Smooth muscle cell (in vitro differentiated cells): Measurements from ENCODE around the gene DPYD. TPM values are rescaled to one million over a fixed set of nuclear protein-coding genes. Genes with fewer than 3 reads are reported as not detected.

ENCODE experiments used
- DNase-seq: peaks from one replicate; lab custom pipeline; 2025; ENCODE audit not compliant: unreplicated experiment; lab: John Stamatoyannopoulos, UW
- H2AFZ ChIP-seq: fragments of 200-600 bp; sonication (generic); 2 replicates; pipeline ENCODE4 v1.6.0; 2016; ENCODE audit warnings: antibody characterized with exemption, low read depth, mild to moderate bottlenecking
- H3F3A ChIP-seq: fragments of 200-600 bp; sonication (generic); 2 replicates; pipeline ENCODE4 v1.6.0; 2017; ENCODE audit warnings: antibody characterized with exemption, low read depth
- H3K27ac ChIP-seq: fragments of 200-600 bp; sonication (generic); 2 replicates; pipeline ENCODE4 v1.5.1; 2016; ENCODE audit warnings: low read depth, mild to moderate bottlenecking
- H3K27me3 ChIP-seq: fragments of 200-600 bp; sonication (generic); 2 replicates; pipeline ENCODE4 v1.6.1; 2016; ENCODE audit warnings: low read depth, mild to moderate bottlenecking
- H3K36me3 ChIP-seq: fragments of 200-600 bp; sonication (generic); 2 replicates; pipeline ENCODE4 v1.5.1; 2016; ENCODE audit warnings: low read depth
- H3K4me1 ChIP-seq: fragments of 200-600 bp; sonication (generic); 2 replicates; pipeline ENCODE4 v1.5.1; 2016; ENCODE audit warnings: low read depth
- H3K4me2 ChIP-seq: fragments of 200-600 bp; sonication (generic); 2 replicates; pipeline ENCODE4 v1.6.0; 2016; ENCODE audit warnings: mild to moderate bottlenecking
- H3K4me3 ChIP-seq: fragments of 200-600 bp; sonication (generic); 2 replicates; pipeline ENCODE4 v1.5.1; 2016; ENCODE audit warnings: mild to moderate bottlenecking
- H3K79me2 ChIP-seq: fragments of 200-600 bp; sonication (generic); 2 replicates; pipeline ENCODE4 v1.6.0; 2016; ENCODE audit warnings: low read depth, mild to moderate bottlenecking
- H3K9ac ChIP-seq: fragments of 200-600 bp; sonication (generic); 2 replicates; pipeline ENCODE4 v1.6.0; 2016; ENCODE audit warnings: low read depth
- H3K9me3 ChIP-seq: fragments of 200-600 bp; sonication (generic); replicated peaks from 2 replicates; pipeline ENCODE4 v1.5.1; 2016; ENCODE audit warnings: low read depth
- H4K20me1 ChIP-seq: fragments of 200-600 bp; sonication (generic); 2 replicates; pipeline ENCODE4 v1.6.0; 2016; ENCODE audit warnings: low read depth
- CTCF ChIP-seq: fragments of 200-600 bp; sonication (generic); IDR thresholded peaks from 2 replicates; pipeline ENCODE4 v1.5.1; 2017; ENCODE audit warnings: borderline replicate concordance, mild to moderate bottlenecking, antibody characterized with exemption; ENCODE audit not compliant: insufficient read depth, poor library complexity, severe bottlenecking
- WGBS: methylation state at CpG from one replicate; pipeline ENCODE4 v1.1.7; 2016; ENCODE audit warnings: low lambda C conversion rate; 5-methylcytosine and 5-hydroxymethylcytosine counted together
- polyA plus RNA-seq: library from polyadenylated mRNA; unstranded; fragments of >200 nt; fragmentation: Nextera tagmentation; extraction: Ambion mirVana; gene quantifications from 2 replicates; pipeline ENCODE4 v1.2.1, GENCODE V29; 2016
- total RNA-seq: library from RNA; depleted of rRNA; stranded (reverse); fragments of >200 nt; gene quantifications from 2 replicates; pipeline ENCODE4 v1.2.3, GENCODE V29; 2014

The DPYD gene
- total and polyA plus RNA-seq, 2 experiments from 2014 or later = 1.8 to 2.0 TPM

GRCh38 chr1:97619706-97620105, 301.1 kb downstream of the DPYD start:
- Histone ChIP-seq H4K20me1 (no peaks in the 10 kb centered on the region), H3K4me2 (no peak overlapping the region), H3F3A (no peaks in the 10 kb centered on the region), H3K27me3 (no peaks in the 10 kb centered on the region), H3K27ac (no peak overlapping the region), H3K4me3 (no peak overlapping the region), H2AFZ (no peak overlapping the region), H3K79me2 (no peaks in the 10 kb centered on the region), H3K36me3 (no peaks in the 10 kb centered on the region), H3K9ac (no peak overlapping the region), H3K4me1 (no peaks in the 10 kb centered on the region), H3K9me3 (no peaks in the 10 kb centered on the region)
- no peak for DNase-seq
- no peak for TF ChIP-seq CTCF
- 89% methylated on average over 2 of the region's 2 CpGs for WGBS

GRCh38 chr1:97610748-97611147, 310.1 kb downstream of the DPYD start:
- Histone ChIP-seq H3K4me3 (no peak overlapping the region), H3K36me3 (no peaks in the 10 kb centered on the region), H3K27me3 (no peaks in the 10 kb centered on the region), H4K20me1 (no peaks in the 10 kb centered on the region), H3K27ac (no peak overlapping the region), H2AFZ (no peak overlapping the region), H3K79me2 (no peaks in the 10 kb centered on the region), H3K9ac (no peak overlapping the region), H3K9me3 (no peaks in the 10 kb centered on the region), H3K4me2 (no peak overlapping the region), H3K4me1 (no peaks in the 10 kb centered on the region), H3F3A (no peaks in the 10 kb centered on the region)
- DNase-seq = no peak
- WGBS = 93% methylated on average over 3 of the region's 3 CpGs
- no peak for TF ChIP-seq CTCF

- no peak for DNase-seq
- Histone ChIP-seq H3K4me3 (no peak overlapping the region), H3K9ac (no peak overlapping the region), H2AFZ (no peak overlapping the region), H3K79me2 (no peaks in the 10 kb centered on the region), H3K27ac (no peak overlapping the region), H3K27me3 (no peaks in the 10 kb centered on the region), H3K36me3 (no peaks in the 10 kb centered on the region), H3F3A (no peaks in the 10 kb centered on the region), H3K4me2 (no peak overlapping the region), H3K9me3 (no peaks in the 10 kb centered on the region), H4K20me1 (no peaks in the 10 kb centered on the region), H3K4me1 (no peaks in the 10 kb centered on the region)
- no peak for TF ChIP-seq CTCF
- WGBS = 93% methylated on average over 3 of the region's 3 CpGs
Measured at GRCh38 chr1:97610102-97610501, 310.7 kb downstream of the DPYD start.

GRCh38 chr1:97608272-97608671, 312.6 kb downstream of the DPYD start:
- Histone ChIP-seq H3F3A (no peaks in the 10 kb centered on the region), H3K4me2 (no peak overlapping the region), H3K4me1 (no peaks in the 10 kb centered on the region), H3K36me3 (no peaks in the 10 kb centered on the region), H3K79me2 (no peaks in the 10 kb centered on the region), H3K9ac (no peak overlapping the region), H2AFZ (no peak overlapping the region), H3K27me3 (no peaks in the 10 kb centered on the region), H3K4me3 (no peak overlapping the region), H3K27ac (no peak overlapping the region), H4K20me1 (no peaks in the 10 kb centered on the region), H3K9me3 (no peaks in the 10 kb centered on the region)
- DNase-seq = no peak
- TF ChIP-seq CTCF = no peak
- 90% methylated on average over 4 of the region's 4 CpGs for WGBS
